Hepatic stellate cell (primary cell): ENCODE measurements around the gene CUL5.
"Not testable (repeated sequence)": the region's sequence is repeated elsewhere in the genome, so short reads cannot be mapped to it uniquely, and the experiment has no call there.

Experiments used
- DNase-seq: peaks from one replicate; pipeline ENCODE4 v3.0.0; 2011; ENCODE audit warnings: low spot score

Gene CUL5

DNA sequence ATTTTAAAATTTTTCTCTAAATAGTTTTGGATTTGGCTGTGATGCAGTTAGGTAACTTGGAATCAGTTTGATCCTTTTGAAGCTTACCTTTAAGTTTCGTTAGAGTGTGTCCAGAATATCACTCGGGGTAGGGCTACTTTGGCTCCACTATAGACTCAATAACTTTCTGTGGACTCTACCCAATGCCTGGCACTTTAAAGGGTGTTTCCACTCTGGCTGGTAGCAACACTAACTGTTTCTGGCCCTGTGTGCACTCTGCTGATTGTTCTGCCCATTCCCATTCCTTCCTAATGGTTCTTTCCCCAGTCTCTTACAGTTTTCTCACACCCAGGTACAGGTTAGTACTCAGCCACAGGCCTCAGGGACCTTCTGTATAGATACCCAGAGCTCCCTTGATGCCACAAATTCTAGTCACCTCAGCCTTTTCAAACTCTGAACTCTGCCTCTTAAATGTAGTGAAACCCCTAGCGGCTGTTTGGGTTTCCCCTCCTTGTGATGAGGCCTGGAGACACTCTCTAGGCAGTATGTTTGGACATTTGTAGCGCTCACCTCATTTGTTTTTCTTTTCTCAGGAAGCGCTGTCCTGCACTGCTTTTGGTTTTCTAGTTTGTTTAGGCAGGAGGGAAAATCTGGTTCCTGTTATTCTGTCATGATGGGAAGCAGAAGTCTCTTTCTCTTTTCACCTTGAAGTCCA lies 16.8 kb downstream of the CUL5 start:
- no peak for DNase-seq

DNA sequence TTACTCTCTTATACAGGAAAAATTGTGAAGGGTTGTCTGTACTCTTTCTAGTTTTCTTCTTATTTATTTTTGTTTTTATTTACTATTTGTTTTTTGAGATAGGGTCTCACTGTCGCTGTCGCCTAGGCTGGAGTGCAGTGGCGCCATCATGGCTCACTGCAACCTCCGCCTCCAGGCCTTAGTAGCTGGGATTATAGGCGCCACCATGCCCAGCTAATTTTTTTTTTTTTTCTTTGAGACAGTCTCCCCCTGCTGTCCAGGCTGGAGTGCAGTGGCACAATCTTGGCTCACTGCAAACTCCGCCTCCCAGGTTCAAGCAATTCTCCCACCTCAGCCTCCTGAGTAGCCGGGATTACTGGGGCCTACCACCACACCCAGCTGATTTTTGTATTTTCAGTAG lies 18.4 kb downstream of the CUL5 start:
- no peak for DNase-seq

DNA sequence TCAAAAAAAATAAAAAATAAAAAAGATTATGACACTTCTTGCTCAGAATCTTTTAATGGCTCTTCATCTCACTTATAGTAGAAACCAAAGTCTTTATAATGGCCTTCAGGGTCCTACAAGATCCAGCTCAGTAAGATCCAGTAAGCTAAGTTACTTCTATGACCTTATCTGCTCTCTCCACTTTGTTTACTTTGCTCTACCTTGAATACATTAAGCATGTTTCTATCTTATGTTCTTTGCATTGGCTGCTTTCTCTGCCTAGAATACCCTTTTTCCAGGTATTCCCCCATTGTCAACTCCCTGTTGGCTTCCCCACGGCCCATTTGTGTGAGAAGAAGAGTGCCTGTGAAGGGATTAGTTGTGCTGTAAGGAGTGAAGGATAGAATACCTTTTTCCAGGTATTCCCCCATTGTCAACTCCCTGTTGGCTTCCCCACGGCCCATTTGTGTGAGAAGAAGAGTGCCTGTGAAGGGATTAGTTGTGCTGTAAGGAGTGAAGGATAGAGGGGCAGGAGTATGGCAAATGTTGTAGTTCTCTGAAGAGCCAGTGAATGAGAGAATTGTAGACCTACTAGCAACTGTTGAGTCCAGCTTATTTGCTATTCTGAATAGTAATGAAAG lies 20.2 kb downstream of the CUL5 start:
- DNase-seq, result not testable (repeated sequence)

DNA sequence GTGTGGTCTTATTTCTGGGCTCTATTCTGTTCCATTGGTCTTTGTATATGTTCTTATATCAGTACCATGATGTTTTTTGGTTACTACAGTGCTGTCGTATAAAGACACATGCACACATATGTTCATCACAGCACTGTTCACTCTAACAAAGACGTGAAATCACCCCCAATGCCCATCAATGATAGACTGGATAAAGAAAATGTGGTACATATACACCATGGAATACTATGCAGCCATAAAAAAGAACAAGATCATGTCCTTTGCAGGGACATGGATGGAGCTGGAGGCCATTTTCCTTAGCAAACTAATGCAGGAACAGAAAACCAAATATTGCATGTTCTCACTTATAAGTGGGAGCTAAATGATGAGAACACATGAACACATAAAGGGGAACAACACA lies 22.9 kb downstream of the CUL5 start:
- DNase-seq, result not testable (repeated sequence)

DNA sequence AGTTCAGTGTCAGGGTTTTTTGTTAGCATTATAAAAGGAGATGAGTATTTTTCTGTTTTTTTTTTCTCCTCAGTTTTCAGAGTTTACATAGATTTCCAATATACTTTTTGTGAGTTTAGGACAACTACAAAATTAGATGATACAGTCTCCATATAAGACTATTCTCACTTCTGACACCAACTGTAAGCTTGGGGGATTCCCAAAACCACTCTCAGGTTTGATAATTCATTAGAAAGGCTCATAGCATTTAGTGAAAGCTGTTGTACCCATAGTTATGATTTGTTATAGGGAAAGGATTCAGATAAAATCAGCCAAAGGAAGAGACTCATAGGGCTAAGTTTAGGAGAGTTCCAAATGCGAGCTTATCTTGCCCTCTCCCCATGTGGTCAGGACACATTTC lies 24.1 kb downstream of the CUL5 start:
- no peak for DNase-seq

DNA sequence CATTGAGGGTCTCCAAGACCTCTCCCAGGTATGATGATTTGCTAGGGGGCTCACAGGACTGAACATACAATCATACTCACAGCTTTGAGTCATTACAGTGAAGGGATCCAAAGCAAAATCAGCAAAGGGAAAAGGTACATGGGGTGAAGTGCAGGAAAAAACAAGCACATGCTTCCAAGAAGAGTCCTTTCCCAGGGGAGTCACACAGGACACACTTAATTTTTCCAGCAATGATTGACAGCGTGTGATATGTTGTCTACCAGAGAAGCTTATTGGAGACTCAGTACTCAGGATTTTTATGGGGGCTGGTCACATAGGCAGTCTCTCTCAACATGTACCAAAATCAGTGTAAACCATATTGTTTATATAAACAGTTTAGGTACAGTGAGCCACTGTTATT lies 25.3 kb downstream of the CUL5 start:
- no peak for DNase-seq

DNA sequence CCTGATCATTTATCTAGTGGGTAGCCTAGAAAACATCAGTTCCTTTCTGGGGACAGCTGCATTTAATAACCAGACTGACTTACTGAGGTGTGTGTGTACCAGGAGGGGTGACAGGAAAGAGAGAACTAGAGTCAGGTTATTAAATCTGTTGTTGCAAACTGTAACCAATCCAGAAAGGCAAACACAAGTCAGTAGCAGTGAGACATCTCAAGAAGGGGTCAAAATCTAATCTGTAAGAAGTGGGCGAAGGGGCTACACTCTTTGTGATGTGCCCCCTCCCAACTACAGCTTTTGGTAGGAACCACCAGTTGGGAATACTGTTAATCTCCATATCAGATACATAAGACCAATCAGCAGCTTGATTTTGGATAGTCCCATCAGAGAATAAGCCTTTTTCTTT lies 26.3 kb downstream of the CUL5 start:
- no peak for DNase-seq

DNA sequence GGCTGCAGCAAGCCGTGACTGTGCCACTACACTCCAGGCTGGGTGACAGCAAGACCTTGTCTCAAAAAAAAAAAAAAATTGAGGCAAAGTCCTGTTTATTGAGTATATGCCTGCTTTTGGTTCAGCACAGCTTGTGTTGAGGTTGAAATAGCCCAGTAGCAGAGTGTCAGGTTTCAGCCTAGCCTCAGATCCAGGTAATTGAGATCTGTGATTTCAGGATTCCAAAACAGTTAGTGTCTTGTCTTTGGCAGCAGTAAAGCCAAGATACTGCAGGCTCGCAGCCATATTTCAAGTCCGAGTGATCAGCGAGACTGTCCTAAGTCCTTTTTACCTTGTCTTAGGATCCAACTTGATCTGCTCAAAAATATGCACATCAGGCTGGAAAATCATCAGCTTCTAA lies 27.0 kb downstream of the CUL5 start:
- no peak for DNase-seq

DNA sequence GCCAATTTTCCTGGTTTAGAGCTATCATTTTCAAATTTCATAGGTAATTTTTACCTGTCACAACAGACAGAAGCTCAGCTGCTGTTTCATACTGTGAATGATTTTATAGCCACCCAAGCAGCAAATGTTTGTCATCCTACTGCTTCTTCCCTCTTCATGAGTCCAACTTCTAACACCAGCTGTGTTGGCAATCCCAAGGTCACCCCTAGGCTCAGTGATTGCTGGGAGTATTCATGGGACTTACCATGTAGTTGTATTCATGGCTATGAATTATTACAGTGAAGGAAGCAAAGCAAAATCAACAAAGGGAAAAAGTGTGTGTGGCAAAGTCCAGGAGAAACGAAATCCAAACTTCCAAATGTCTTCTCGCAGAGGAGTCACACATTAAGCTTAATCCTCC lies 28.5 kb downstream of the CUL5 start:
- DNase-seq, result no peak

DNA sequence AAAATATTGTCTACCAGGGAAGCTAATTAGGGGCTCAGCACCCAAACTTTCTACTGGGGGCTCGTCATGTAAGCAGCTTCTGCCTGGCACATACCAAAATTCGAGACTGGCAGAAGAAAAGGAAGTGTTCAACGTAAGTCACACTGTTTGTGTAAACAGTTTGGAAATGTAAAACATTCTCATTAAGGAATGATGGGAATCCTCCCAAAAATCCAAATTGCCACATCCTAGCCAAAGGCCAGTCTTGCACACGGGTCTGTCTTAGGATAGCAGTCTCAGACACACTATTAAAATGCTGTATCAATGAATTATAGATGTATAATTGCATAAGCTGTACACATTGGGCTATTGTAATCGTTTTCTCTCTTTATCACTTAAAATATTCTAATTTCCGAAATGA lies 28.9 kb downstream of the CUL5 start:
- DNase-seq, result peak; percentile 2

DNA sequence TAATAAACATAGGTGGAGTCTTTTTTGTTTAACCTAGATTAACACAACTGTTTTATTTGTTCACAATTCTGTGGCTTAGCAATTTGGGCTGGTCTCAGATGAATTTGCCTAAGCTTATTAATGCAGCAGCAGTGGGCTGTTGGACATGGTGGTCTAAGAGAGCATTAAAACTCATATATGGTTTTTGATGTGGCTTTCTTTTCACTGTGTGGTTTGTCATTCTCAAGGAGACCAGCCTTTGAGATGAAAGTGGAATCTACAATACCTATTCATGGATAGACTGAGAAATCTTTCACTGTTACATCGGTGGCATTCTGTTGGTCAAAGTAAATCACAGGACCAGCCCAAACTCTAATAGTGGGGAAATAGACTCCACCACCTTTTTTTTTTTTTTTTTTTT lies 39.6 kb downstream of the CUL5 start:
- DNase-seq, result no peak

DNA sequence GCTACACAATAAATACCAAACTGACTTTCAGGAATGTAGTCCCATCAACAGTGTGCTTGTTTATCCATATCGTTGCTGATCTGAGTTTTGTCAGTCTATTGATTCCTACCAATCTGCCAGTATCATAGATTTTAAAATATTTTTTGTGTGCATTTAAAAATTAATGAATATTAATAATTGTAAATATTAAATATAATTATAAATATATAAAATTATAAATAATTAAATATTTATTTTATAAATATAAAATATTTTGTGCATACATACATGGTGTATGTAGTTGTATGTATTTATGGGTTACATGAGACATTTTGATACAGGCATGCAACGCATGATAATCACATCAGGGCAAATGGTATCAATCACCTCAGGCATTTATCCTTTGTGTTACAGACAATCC lies 53.6 kb downstream of the CUL5 start:
- DNase-seq, result no peak

DNA sequence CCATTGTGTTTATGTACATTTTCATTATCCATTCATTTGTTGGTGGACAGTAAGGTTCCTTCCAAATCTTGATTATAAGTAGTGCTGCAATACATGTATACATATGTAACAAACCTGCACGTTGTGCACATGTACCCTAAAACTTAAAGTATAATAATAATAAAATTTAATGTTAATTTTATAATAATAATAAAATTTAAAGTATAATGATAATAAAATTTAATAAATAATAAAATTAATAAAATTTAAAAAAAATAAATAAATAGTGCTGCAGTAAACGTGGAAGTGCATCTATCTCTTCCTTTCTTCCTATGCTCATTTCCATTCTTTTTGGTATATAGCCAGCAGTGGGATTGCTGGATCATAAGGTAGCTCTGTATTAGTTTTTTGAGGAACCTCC lies 54.7 kb downstream of the CUL5 start:
- DNase-seq, result no peak

DNA sequence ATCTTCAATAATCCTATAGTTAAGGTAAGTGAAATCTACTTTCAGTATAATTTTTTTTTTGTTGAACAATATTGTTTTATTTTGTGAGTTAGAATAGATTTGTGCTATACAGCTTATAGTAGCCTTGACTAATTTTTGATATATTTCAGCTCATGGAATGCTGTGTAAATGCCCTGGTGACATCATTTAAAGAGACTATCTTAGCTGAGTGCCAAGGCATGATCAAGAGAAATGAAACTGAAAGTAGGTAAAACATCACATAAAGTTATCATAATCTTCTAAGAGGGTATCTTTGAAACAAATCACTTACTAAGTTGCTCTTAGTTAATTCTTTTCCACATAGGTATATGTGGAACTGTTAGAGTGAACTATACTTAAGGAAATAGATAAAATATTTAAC lies 61.2 kb downstream of the CUL5 start:
- DNase-seq, result peak; percentile 41

DNA sequence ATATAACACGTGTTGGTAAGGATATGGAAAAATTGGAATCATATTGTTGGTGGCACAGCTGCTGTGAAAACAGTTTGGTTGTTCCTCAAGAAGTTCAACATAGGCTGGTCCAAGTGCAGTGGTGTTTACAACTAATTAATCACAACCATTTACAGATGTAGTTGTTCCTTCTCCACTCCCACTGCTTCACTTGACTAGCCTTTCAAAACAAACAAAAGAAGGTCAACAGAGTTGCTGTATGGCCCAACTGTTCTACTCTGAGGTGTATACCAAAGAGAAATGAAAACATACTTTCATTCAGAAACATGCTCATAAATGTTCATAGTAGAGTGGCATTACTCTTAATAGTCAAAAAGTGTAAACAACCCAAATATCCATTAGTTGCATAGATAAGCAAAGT lies 76.1 kb downstream of the CUL5 start:
- DNase-seq, result no peak

DNA sequence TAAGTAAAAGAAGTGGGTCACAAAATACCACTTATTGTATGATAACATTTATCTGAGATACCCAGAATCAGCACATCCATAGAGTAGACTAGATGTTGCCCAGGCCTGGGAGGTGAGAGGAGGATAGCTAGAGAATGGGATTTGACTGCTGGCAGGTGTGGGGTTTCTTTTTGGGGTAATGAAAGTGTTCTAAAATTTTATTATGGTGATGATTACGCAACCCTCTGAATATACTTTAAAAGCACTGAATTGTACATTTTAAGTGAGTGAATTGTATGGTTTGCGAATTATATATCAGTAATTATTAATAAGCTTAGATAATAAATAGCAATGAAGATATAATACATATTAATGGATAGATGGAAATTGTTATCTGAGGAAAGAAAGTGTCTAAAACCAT lies 77.0 kb downstream of the CUL5 start:
- no peak for DNase-seq

DNA sequence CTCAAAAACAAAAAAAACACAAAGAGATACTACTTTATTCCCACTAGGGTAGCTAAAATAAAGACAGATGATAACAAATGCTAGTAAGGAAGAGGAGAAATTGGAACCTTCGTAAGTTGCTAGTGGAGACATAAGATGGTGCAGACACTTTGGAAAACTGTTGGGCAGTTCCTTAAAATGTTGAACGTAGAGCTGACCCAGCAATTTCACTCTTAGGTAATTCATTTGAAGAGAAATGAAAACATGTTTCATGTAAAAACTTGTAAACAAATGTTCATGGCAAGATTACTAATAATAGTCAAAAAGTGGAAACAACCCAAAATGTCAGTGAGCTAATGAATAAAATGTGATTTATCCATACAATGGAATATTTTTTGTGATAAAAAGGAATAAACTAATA lies 83.4 kb downstream of the CUL5 start:
- no peak for DNase-seq

DNA sequence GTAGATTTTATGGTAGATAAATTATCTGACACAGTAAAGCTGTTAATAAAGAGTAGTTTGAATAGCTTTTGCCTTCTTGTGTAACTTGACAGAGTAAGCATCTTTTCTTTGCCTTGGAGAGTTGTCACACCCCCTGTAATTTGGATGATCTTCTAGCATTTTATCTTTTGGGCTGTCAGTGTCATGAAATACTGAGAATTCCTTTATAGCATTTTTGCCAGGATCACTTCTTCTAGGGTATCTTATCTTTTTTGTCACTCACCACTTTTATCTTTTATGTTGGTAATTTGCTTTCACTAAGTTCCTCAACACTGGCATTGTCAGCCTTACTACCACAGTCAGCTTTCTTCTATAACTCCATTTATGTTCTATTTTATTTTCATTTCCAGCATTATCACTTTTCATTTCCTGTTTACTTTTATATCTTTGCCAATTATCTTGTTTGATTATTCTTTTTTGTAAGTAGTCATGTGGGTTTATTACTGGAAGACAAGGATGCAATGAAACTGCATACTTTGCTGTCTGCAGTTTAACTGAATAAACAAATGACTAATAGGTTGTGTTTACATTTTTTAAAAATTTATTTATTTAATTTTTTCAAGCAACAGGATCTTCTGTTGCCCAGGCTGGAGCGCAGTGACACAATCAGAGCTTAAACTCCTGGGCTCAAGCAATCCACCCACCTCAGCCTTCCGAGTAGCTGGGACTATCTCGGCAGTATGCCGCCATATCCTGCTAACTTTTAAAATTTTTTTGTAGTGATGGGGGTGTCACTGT lies 84.6 kb downstream of the CUL5 start:
- DNase-seq, result no peak

DNA sequence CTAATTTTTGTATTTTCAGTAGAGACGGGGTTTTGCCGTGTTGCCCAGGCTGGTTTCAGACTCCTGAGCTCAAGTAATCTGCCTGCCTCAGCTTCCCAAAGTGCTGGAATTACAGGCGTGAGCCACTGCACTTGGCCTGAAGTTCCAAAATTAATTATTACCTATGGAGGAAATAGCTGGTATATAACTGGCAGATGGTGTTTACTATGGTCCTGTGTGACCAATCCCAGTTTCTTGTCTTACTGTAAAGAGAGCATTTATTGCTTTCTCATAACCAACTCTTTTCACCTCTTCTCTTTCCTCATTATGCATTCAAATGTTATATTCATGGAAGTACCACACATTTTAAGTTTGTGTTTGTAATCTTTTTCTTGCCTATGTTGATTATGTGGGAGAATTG lies 88.5 kb downstream of the CUL5 start:
- no peak for DNase-seq

DNA sequence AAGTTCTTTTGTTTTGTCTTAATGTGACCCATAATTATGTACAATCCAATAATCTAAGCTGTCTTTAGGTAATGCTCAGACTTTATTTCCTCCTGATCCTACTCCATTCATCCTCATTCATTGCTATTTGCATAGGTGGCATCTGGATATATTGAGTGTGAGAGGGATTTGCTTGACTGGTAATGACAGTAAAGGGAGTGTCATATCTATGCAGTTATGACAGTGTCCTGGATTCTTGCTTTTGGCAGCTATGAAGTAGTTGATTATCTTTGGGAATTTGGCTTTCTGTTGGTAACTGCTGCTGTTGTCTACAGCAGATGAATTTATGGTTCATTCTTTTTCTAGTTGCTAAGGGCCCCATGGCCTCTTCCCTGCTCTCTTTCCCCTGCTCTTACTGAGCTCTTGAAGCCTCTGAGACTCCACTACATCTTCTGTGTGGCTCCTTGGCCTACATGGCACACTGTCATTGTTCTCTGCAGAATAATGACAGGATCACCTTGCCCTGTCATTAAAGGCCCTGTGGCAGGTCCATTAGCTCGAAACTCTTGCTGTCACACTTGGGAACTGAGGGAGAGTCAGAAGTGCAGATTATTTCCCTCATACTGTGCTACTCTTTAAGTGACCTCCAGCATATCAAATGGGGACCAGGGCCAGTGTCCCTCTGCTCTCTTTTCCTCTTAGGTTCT lies 92.5 kb downstream of the CUL5 start:
- no peak for DNase-seq

DNA sequence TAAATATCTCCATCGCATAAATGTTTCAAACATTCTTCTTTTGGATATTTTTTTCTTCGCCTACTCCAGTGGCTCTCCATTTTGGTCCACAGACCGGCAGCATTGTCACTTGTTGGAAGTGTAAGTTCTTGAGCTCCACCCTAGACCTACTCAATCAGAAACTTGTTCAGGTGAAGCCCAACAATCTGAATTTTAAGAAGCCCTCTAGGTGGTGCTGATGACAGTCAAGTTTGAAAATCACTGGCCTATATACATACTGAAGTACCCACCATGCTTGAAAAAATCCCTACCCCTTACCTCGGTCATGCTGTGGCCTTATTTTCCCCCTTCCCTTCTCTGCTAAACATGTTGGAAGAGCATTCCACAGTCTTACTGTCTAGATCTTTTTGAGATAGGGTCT lies 102.4 kb downstream of the CUL5 start:
- DNase-seq, result no peak

DNA sequence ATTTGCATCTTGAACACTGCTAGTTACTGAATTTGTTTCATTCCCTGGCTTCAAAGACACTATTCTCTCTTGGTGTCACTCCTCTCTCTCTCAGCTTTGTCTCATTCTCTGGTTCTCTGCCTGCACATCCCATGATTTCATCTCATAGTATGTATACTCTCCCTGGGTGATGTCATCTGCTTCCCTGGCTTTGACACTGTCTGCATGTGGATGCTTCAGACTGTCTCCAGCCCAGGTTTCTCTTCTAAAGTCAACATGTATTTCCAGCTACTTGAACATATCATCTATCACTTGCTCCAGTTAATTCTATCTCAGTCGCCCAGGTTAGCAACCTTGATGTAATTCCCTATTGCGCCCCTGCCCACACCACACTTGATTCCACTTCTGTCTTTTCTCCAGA lies 103.4 kb downstream of the CUL5 start:
- no peak for DNase-seq
